ENCODE results near the gene CGB5. TPM values are rescaled to one million over a fixed set of nuclear protein-coding genes. Genes with fewer than 3 reads are reported as not detected.
"Not testable (repeated sequence)": the region's sequence is repeated elsewhere in the genome, so short reads cannot be mapped to it uniquely, and the experiment has no call there.

CGB5 gene
- total and polyA plus RNA-seq, 2 experiments from 2014 or later: 1.7 TPM; not detected in 1

GRCh38 chr19:49038557-49039276 is 4.9 kb upstream of the CGB5 start:
- H3K36me3 ChIP-seq (ENCODE audit: low read depth); H3K27me3 ChIP-seq (replicated peaks; ENCODE audit: insufficient read depth); H3K4me3 ChIP-seq; H3K9me2 ChIP-seq (ENCODE audit: insufficient read depth); H2AFZ ChIP-seq; H3K4me2 ChIP-seq (ENCODE audit: unreplicated experiment); H3K79me2 ChIP-seq (ENCODE audit: insufficient read depth); H3K9me3 ChIP-seq (ENCODE audit: low read depth); H4K20me1 ChIP-seq (ENCODE audit: insufficient read depth); in situ Hi-C loops (cut with MboI); H3F3A ChIP-seq (ENCODE audit: insufficient read depth); H3K4me1 ChIP-seq (ENCODE audit: insufficient read depth): not testable (repeated sequence)
- peak overlapping the region; percentile 65 for H3K27ac ChIP-seq
- WGBS, 2 experiments (ENCODE audit: low coverage in 1 of 2, low lambda C conversion rate in 2 of 2, missing lambda C conversion rate in 2 of 2): 41 to 51% methylated on average over 20 to 26 of the region's 26 CpGs
- peak overlapping the region; percentile 35; the same call in 1 of the 2 replicates for H3K9ac ChIP-seq
- peak; percentile 87 for DNase-seq

DNA sequence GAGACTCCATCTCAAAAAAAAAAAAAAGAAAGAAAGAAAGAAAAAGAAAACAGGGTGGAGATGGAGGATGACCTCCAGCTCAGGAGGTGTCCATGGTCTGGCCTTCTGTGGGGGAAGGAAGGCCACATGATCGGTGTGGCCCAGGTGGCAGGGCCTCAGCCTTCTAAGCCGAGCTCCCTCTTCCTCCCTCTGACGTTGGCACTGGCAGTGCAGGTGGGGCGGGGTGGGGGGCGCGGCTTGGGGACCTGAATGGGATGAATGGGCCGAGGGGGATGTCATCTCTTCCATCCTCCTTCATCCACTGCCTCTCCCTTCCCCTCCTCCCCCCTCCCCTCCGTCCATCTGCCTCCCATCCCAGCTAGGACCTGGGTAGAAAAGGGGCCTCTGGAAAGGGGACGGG is 3.9 kb upstream of the CGB5 start:
- H3K4me2 ChIP-seq (ENCODE audit: unreplicated experiment); H3K27ac ChIP-seq; H3K27me3 ChIP-seq (replicated peaks; ENCODE audit: insufficient read depth); H3F3A ChIP-seq (ENCODE audit: insufficient read depth); DNase-seq; H3K9me2 ChIP-seq (ENCODE audit: insufficient read depth); H3K79me2 ChIP-seq (ENCODE audit: insufficient read depth); H3K4me1 ChIP-seq (ENCODE audit: insufficient read depth); H3K4me3 ChIP-seq; H3K9me3 ChIP-seq (ENCODE audit: low read depth); in situ Hi-C loops (cut with MboI); H4K20me1 ChIP-seq (ENCODE audit: insufficient read depth); H3K36me3 ChIP-seq (ENCODE audit: low read depth); H2AFZ ChIP-seq; H3K9ac ChIP-seq: not testable (repeated sequence)
- WGBS, 2 experiments (ENCODE audit: low coverage in 1 of 2, low lambda C conversion rate in 2 of 2, missing lambda C conversion rate in 2 of 2): 47 to 53% methylated on average over 5 to 8 of the region's 9 CpGs

GRCh38 chr19:49042177-49042576 is 1.5 kb upstream of the CGB5 start:
- no peaks in the 10 kb centered on the region for H3K79me2 ChIP-seq (ENCODE audit: insufficient read depth)
- no peak overlapping the region for H3K9ac ChIP-seq
- 69 to 71% methylated on average over 16 to 17 of the region's 17 CpGs for WGBS, 2 experiments (ENCODE audit: low coverage in 1 of 2, low lambda C conversion rate in 2 of 2, missing lambda C conversion rate in 2 of 2)
- H3K27me3 ChIP-seq (replicated peaks; ENCODE audit: insufficient read depth): no peaks in the 10 kb centered on the region
- no peak overlapping the region for H3K4me2 ChIP-seq (ENCODE audit: unreplicated experiment)
- H2AFZ ChIP-seq: no peak overlapping the region
- in situ Hi-C loops (cut with MboI): no loop called here
- H4K20me1 ChIP-seq (ENCODE audit: insufficient read depth): no peaks in the 10 kb centered on the region
- H3K4me1 ChIP-seq (ENCODE audit: insufficient read depth): peaks cover 8% of the 10 kb centered on the region; the same call in 1 of the 2 replicates
- no peaks in the 10 kb centered on the region for H3K36me3 ChIP-seq (ENCODE audit: low read depth)
- H3K4me3 ChIP-seq: no peak overlapping the region
- no peaks in the 10 kb centered on the region for H3K9me3 ChIP-seq (ENCODE audit: low read depth)
- H3F3A ChIP-seq (ENCODE audit: insufficient read depth): no peaks in the 10 kb centered on the region
- no peak overlapping the region for H3K27ac ChIP-seq
- TF ChIP-seq EZH2phosphoT487 (IDR thresholded peaks at IDR 0.05; ENCODE audit: insufficient read depth, low read depth) (no peak), EZH2 (IDR thresholded peaks at IDR 0.05; ENCODE audit: insufficient read depth, poor library complexity, severe bottlenecking) (no peak)
- no peaks in the 10 kb centered on the region for H3K9me2 ChIP-seq (ENCODE audit: insufficient read depth)
- peak; percentile 33 for DNase-seq

GRCh38 chr19:49042666-49043065 is 982 bp upstream of the CGB5 start:
- H3K9me2 ChIP-seq (ENCODE audit: insufficient read depth); H3K9ac ChIP-seq; H3K9me3 ChIP-seq (ENCODE audit: low read depth); H3K4me3 ChIP-seq; H3K4me1 ChIP-seq (ENCODE audit: insufficient read depth); H3F3A ChIP-seq (ENCODE audit: insufficient read depth); H3K79me2 ChIP-seq (ENCODE audit: insufficient read depth); H3K4me2 ChIP-seq (ENCODE audit: unreplicated experiment); in situ Hi-C loops (cut with MboI); H3K27ac ChIP-seq; H3K36me3 ChIP-seq (ENCODE audit: low read depth); DNase-seq; H4K20me1 ChIP-seq (ENCODE audit: insufficient read depth); H2AFZ ChIP-seq; H3K27me3 ChIP-seq (replicated peaks; ENCODE audit: insufficient read depth): not testable (repeated sequence)
- 86 to 88% methylated on average over 2 of the region's 4 CpGs for WGBS, 2 experiments (ENCODE audit: low coverage in 1 of 2, low lambda C conversion rate in 2 of 2, missing lambda C conversion rate in 2 of 2)

GRCh38 chr19:49049011-49049410 is 5.4 kb downstream of the CGB5 start, which contains the start of gene CGB8:
CGB8 (minus strand) TSS chr19:49049111; CDS start chr19:49048739, 372 bp downstream.
- H3K4me1 ChIP-seq (ENCODE audit: insufficient read depth); H3K9ac ChIP-seq; H4K20me1 ChIP-seq (ENCODE audit: insufficient read depth); H3K4me3 ChIP-seq; H3K27me3 ChIP-seq (replicated peaks; ENCODE audit: insufficient read depth); H3K4me2 ChIP-seq (ENCODE audit: unreplicated experiment); H3K9me3 ChIP-seq (ENCODE audit: low read depth); H2AFZ ChIP-seq; H3K36me3 ChIP-seq (ENCODE audit: low read depth); H3K79me2 ChIP-seq (ENCODE audit: insufficient read depth); H3K27ac ChIP-seq; H3K9me2 ChIP-seq (ENCODE audit: insufficient read depth); in situ Hi-C loops (cut with MboI); H3F3A ChIP-seq (ENCODE audit: insufficient read depth); DNase-seq: not testable (repeated sequence)
- WGBS, 2 experiments (ENCODE audit: low coverage in 1 of 2, low lambda C conversion rate in 2 of 2, missing lambda C conversion rate in 2 of 2): 70 to 89% methylated on average over 5 to 10 of the region's 12 CpGs

DNA sequence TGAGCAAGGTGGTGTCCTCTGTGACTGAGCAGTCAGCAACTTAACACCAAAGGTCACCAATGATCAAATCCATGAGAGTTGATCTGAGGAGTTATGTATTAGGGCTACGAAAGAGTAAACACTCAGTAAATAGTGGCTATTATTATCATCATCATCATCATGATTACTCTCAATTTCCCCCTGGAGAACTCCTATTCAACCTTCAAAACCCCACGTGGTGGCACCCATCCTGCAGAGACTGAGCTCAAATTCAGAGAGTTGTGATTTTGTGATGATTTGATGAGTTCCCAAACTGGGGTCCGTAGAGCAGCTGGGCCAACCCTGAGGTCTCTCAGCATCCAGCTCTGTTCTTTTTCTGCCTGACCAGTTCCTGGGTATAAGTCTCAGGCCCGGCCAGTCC is 6.2 kb downstream of the CGB5 start:
- in situ Hi-C loops (cut with MboI); DNase-seq; H3K27me3 ChIP-seq (replicated peaks; ENCODE audit: insufficient read depth): not testable (repeated sequence)

GRCh38 chr19:49050376-49051033 is 6.9 kb downstream of the CGB5 start:
- H3K9me2 ChIP-seq (ENCODE audit: insufficient read depth); H3F3A ChIP-seq (ENCODE audit: insufficient read depth); H3K79me2 ChIP-seq (ENCODE audit: insufficient read depth); H3K27me3 ChIP-seq (replicated peaks; ENCODE audit: insufficient read depth); H3K9me3 ChIP-seq (ENCODE audit: low read depth); H3K4me2 ChIP-seq (ENCODE audit: unreplicated experiment); H3K4me1 ChIP-seq (ENCODE audit: insufficient read depth); H4K20me1 ChIP-seq (ENCODE audit: insufficient read depth); H3K4me3 ChIP-seq; H3K36me3 ChIP-seq (ENCODE audit: low read depth); in situ Hi-C loops (cut with MboI): not testable (repeated sequence)
- Histone ChIP-seq H3K9ac (0 out of 2 replicates have a peak overlapping the region, but pooled peaks have one; percentile 47), H3K27ac (peak overlapping the region; percentile 71), H2AFZ (peak overlapping the region; percentile 58; the same call in 1 of the 2 replicates)
- peak; percentile 88 for DNase-seq
- 34 to 40% methylated on average over 22 of the region's 24 CpGs for WGBS, 2 experiments (ENCODE audit: low coverage in 1 of 2, low lambda C conversion rate in 2 of 2, missing lambda C conversion rate in 2 of 2)

More for the DNA sequence above, 6.2 kb downstream of the CGB5 start:
- H3K9ac ChIP-seq; H3K27ac ChIP-seq; H3K9me3 ChIP-seq (ENCODE audit: low read depth); H3K4me2 ChIP-seq (ENCODE audit: unreplicated experiment); H3K36me3 ChIP-seq (ENCODE audit: low read depth); H3K79me2 ChIP-seq (ENCODE audit: insufficient read depth); H3F3A ChIP-seq (ENCODE audit: insufficient read depth); H4K20me1 ChIP-seq (ENCODE audit: insufficient read depth); H3K4me1 ChIP-seq (ENCODE audit: insufficient read depth); H3K9me2 ChIP-seq (ENCODE audit: insufficient read depth); H3K4me3 ChIP-seq; H2AFZ ChIP-seq: not testable (repeated sequence)
- 89 to 91% methylated on average over 3 of the region's 4 CpGs for WGBS, 2 experiments (ENCODE audit: low coverage in 1 of 2, low lambda C conversion rate in 2 of 2, missing lambda C conversion rate in 2 of 2)

Data from GM23248 (cell line).